Measurements from ENCODE around the gene PLEKHM3.

- TF ChIP-seq CTCF (conservative IDR thresholded peaks at IDR 0.05; ENCODE audit: low read length) = no peak
- TF ChIP-seq EZH2phosphoT487 (IDR thresholded peaks at IDR 0.05; ENCODE audit: borderline replicate concordance) = no peak
These were observed 142.1 kb downstream of the PLEKHM3 start for GRCh38 chr2:207883002-207883780.
